HCT116 (cell line): ENCODE data around the gene ACOT6.

ENCODE experiments used
- CTCF ChIP-seq, 3 experiments: fragments of 200-600 bp in 1 of 3; sonication (generic) in 1 of 3; IDR thresholded peaks in 2 of 3; conservative IDR thresholded peaks in 1 of 3; 2 replicates each; pipeline ENCODE4 v1.5.1; 2012 to 2017; ENCODE audit warnings: low read depth in 2 of 3, low read length in 2 of 3, antibody characterized with exemption in 1 of 3, borderline replicate concordance in 1 of 3, control low read depth in 1 of 3, mild to moderate bottlenecking in 1 of 3, mixed read lengths in 1 of 3, mixed run types in 1 of 3, moderate library complexity in 1 of 3; ENCODE audit not compliant: insufficient read depth in 1 of 3
- EZH2 ChIP-seq: fragments of 200-600 bp; sonication (generic); IDR thresholded peaks from 2 replicates; pipeline ENCODE4 v1.6.1; 2017; ENCODE audit warnings: antibody characterized with exemption, mixed run types
- MAX ChIP-seq: IDR thresholded peaks from 2 replicates; pipeline ENCODE4 v1.6.1; 2012

- no peak for TF ChIP-seq CTCF (IDR thresholded peaks at IDR 0.05 in 2 of 3, conservative IDR thresholded peaks at IDR 0.05 in 1 of 3; ENCODE audit: borderline replicate concordance in 1 of 3, insufficient read depth in 1 of 3, low read depth in 2 of 3, low read length in 2 of 3)
- no peak for TF ChIP-seq EZH2
- no peak for TF ChIP-seq MAX
These were observed 44.1 kb upstream of the ACOT6 start for GRCh38 chr14:73567951-73568885.
